ENCODE results near the gene AP2A2. TPM values are rescaled to one million over a fixed set of nuclear protein-coding genes. Genes with fewer than 3 reads are reported as not detected.

AP2A2 gene
- total RNA-seq, 1 experiment from 2014 or later = 92.9 TPM

DNA sequence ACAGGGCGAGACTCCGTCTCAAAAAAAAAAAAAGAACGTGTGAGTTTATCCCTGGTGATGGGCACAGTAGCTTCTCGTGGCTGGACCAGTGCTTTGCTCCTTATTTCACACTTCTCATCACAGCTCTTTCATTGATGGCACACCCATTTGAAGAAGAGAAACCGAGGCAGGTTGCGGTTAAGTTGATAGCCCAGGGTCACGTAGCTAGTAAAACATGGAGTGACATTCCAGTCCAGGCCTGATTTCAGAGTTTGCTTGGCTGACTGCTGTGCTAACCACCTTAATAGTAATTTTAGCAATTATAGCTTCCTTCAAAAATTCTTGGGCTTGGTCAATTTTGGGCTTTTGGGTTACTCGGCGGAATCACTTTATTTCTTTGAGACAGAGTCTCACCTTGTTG lies 25.8 kb downstream of the AP2A2 start:
- no TSS peak for BruUV-seq (replicated peaks)
- H3K4me3 Mint-ChIP-seq (ENCODE audit: low read depth, unreplicated experiment) = no peak overlapping the region
- CTCF ChIA-PET = interaction anchor here (0.6 to 1.7 kb wide), 4 partner anchors 12 to 53 kb away, joined by 3 to 6 read pairs (median 4); no protein-coding TSS in a partner anchor
- peaks cover 46% of the 10 kb centered on the region for H3K4me1 Mint-ChIP-seq (ENCODE audit: low read depth, unreplicated experiment)
- intact Hi-C loops (cut with micrococcal nuclease; ENCODE audit: unreplicated experiment) = no loop called here
- H3K9me3 Mint-ChIP-seq (ENCODE audit: low read depth, unreplicated experiment) = peaks cover 2% of the 10 kb centered on the region
- DNase-seq = no peak
- TF ChIP-seq, protein P1, sequence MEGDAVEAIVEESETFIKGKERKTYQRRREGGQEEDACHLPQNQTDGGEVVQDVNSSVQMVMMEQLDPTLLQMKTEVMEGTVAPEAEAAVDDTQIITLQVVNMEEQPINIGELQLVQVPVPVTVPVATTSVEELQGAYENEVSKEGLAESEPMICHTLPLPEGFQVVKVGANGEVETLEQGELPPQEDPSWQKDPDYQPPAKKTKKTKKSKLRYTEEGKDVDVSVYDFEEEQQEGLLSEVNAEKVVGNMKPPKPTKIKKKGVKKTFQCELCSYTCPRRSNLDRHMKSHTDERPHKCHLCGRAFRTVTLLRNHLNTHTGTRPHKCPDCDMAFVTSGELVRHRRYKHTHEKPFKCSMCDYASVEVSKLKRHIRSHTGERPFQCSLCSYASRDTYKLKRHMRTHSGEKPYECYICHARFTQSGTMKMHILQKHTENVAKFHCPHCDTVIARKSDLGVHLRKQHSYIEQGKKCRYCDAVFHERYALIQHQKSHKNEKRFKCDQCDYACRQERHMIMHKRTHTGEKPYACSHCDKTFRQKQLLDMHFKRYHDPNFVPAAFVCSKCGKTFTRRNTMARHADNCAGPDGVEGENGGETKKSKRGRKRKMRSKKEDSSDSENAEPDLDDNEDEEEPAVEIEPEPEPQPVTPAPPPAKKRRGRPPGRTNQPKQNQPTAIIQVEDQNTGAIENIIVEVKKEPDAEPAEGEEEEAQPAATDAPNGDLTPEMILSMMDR (IDR thresholded peaks at IDR 0.05; ENCODE audit: unreplicated experiment) = no peak
- no peak overlapping the region for H3K27ac Mint-ChIP-seq (ENCODE audit: unreplicated experiment)
- H3K27me3 Mint-ChIP-seq (ENCODE audit: unreplicated experiment) = no peaks in the 10 kb centered on the region
- peaks cover 45% of the 10 kb centered on the region for H3K36me3 Mint-ChIP-seq (ENCODE audit: insufficient read depth, unreplicated experiment)

GRCh38 chr11:952406-953385 lies 27.0 kb downstream of the AP2A2 start:
- Mint-ChIP-seq H3K36me3 (ENCODE audit: insufficient read depth, unreplicated experiment) (peaks cover 43% of the 10 kb centered on the region), H3K4me1 (ENCODE audit: low read depth, unreplicated experiment) (peaks cover 43% of the 10 kb centered on the region), H3K27me3 (ENCODE audit: unreplicated experiment) (no peaks in the 10 kb centered on the region), H3K4me3 (ENCODE audit: low read depth, unreplicated experiment) (peak overlapping the region; percentile 56), H3K27ac (ENCODE audit: unreplicated experiment) (peak overlapping the region; percentile 43), H3K9me3 (ENCODE audit: low read depth, unreplicated experiment) (peaks cover 2% of the 10 kb centered on the region)
- intact Hi-C loops (cut with micrococcal nuclease; ENCODE audit: unreplicated experiment) = no loop called here
- DNase-seq = peak; percentile 86
- TF ChIP-seq, protein P1 (IDR thresholded peaks at IDR 0.05; ENCODE audit: unreplicated experiment) = no peak
- no TSS peak for BruUV-seq (replicated peaks)
- CTCF ChIA-PET = interaction anchor here (0.6 to 1.7 kb wide), 14 partner anchors 15 to 120 kb away, joined by 3 to 6 read pairs (median 4); no protein-coding TSS in a partner anchor

- no TSS peak for BruUV-seq (replicated peaks)
- TF ChIP-seq, protein P1 (IDR thresholded peaks at IDR 0.05; ENCODE audit: unreplicated experiment) = no peak
- peak overlapping the region; percentile 43 for H3K27ac Mint-ChIP-seq (ENCODE audit: unreplicated experiment)
- no peaks in the 10 kb centered on the region for H3K27me3 Mint-ChIP-seq (ENCODE audit: unreplicated experiment)
- H3K36me3 Mint-ChIP-seq (ENCODE audit: insufficient read depth, unreplicated experiment) = peaks cover 37% of the 10 kb centered on the region
- H3K9me3 Mint-ChIP-seq (ENCODE audit: low read depth, unreplicated experiment) = no peaks in the 10 kb centered on the region
- CTCF ChIA-PET = no interaction called here
- intact Hi-C loops (cut with micrococcal nuclease; ENCODE audit: unreplicated experiment) = no loop called here
- no peak for DNase-seq
- H3K4me1 Mint-ChIP-seq (ENCODE audit: low read depth, unreplicated experiment) = peaks cover 36% of the 10 kb centered on the region
- H3K4me3 Mint-ChIP-seq (ENCODE audit: low read depth, unreplicated experiment) = peak overlapping the region; percentile 56
Measured at GRCh38 chr11:953512-953911, 27.8 kb downstream of the AP2A2 start.

DNA sequence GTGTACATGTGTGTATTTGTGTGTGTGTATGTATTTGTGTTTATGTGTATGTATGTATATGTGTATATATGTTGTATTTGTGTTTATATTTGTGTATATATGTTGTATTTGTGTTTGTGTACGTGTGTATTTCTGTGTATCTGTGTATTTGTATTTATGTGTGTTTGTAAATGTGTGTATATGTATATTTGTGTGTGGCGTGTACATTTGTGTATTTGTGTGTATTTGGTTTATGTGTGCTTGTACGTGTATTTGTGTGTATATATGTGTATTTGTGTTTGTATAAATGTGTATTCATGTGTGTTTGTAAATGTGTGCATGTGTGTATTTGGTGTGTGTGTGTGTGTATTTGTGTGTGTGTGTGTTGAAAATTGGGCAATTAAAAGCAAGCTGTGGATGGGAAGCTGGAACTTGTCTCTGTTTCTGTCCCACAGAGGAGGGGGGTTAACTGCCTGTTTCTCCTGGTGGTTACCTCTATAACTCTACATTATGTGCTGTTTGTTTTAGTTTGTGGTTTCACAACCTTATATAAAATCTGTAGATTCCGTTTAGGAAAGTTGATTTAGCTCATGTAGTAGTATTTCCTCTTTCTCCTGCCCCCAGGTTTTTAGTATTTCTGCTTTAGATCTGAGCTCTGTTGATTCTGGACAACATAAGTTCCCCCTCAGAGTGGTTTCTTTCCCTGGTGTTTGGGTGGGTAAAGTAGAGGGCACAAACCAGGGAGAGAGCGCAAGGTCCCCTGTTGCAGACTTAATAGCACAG lies 28.9 kb downstream of the AP2A2 start:
- CTCF ChIA-PET = interaction anchor here (0.8 kb wide), 1 partner anchor 21 kb away, joined by 3 read pairs; no protein-coding TSS in a partner anchor
- H3K36me3 Mint-ChIP-seq (ENCODE audit: insufficient read depth, unreplicated experiment) = peaks cover 32% of the 10 kb centered on the region
- intact Hi-C loops (cut with micrococcal nuclease; ENCODE audit: unreplicated experiment) = no loop called here
- DNase-seq = no peak
- no peaks in the 10 kb centered on the region for H3K27me3 Mint-ChIP-seq (ENCODE audit: unreplicated experiment)
- no TSS peak for BruUV-seq (replicated peaks)
- TF ChIP-seq, protein P1 (IDR thresholded peaks at IDR 0.05; ENCODE audit: unreplicated experiment) = no peak
- H3K4me3 Mint-ChIP-seq (ENCODE audit: low read depth, unreplicated experiment) = peak overlapping the region; percentile 56
- H3K4me1 Mint-ChIP-seq (ENCODE audit: low read depth, unreplicated experiment) = peaks cover 36% of the 10 kb centered on the region
- H3K27ac Mint-ChIP-seq (ENCODE audit: unreplicated experiment) = peak overlapping the region; percentile 0
- H3K9me3 Mint-ChIP-seq (ENCODE audit: low read depth, unreplicated experiment) = no peaks in the 10 kb centered on the region
